Muscle layer of duodenum (tissue), 2 donors: ENCODE data around the gene FAM174C.
"Not testable (repeated sequence)": the region's sequence is repeated elsewhere in the genome, so short reads cannot be mapped to it uniquely, and the experiment has no call there.

Experiments
- H3K27ac ChIP-seq: one replicate; pipeline ENCODE4 v1.7.0; 2013; ENCODE audit warnings: mild to moderate bottlenecking, low read length
- H3K27me3 ChIP-seq: one replicate; pipeline ENCODE4 v1.7.0; 2013; ENCODE audit warnings: low read depth, mild to moderate bottlenecking, control low read depth, low read length
- H3K36me3 ChIP-seq, 2 donors: one replicate each; pipeline ENCODE4 v1.7.0; 2013; ENCODE audit warnings: low read length in 2 of 2, control low read depth in 1 of 2, mild to moderate bottlenecking in 1 of 2; ENCODE audit not compliant: insufficient read depth in 2 of 2, control insufficient read depth in 1 of 2
- H3K4me1 ChIP-seq, 2 donors: one replicate each; pipeline ENCODE4 v1.7.0; 2013; ENCODE audit warnings: low read length in 2 of 2, mild to moderate bottlenecking in 2 of 2, control low read depth in 1 of 2, moderate library complexity in 1 of 2; ENCODE audit not compliant: insufficient read depth in 2 of 2, control insufficient read depth in 1 of 2
- H3K4me3 ChIP-seq, 2 donors: one replicate each; pipeline ENCODE4 v1.7.0; 2013; ENCODE audit warnings: low read length in 2 of 2, low read depth in 1 of 2, mild to moderate bottlenecking in 1 of 2
- H3K9me3 ChIP-seq, 2 donors: one replicate each; pipeline ENCODE4 v1.7.0; 2013; ENCODE audit warnings: low read length in 2 of 2, control low read depth in 1 of 2, mild to moderate bottlenecking in 1 of 2; ENCODE audit not compliant: control insufficient read depth in 1 of 2
- donor health status: healthy.

The FAM174C gene

GRCh38 chr19:1246265-1247087 is 28.9 kb upstream of the FAM174C start:
- peaks cover 7 to 49% of the 10 kb centered on the region in 2 donors for H3K4me1 ChIP-seq
- H3K27me3 ChIP-seq, H3K4me3 ChIP-seq, H3K9me3 ChIP-seq, H3K27ac ChIP-seq, H3K36me3 ChIP-seq: not testable (repeated sequence)

- H3K27me3 ChIP-seq, result no peaks in the 10 kb centered on the region
- H3K4me3 ChIP-seq, result peak overlapping the region in 1 of 2 donors; percentile 71
- H3K36me3 ChIP-seq, result peaks cover 5 to 11% of the 10 kb centered on the region in 2 donors
- H3K4me1 ChIP-seq, result peaks cover 7 to 42% of the 10 kb centered on the region in 2 donors
- H3K27ac ChIP-seq, result peak overlapping the region; percentile 75
- H3K9me3 ChIP-seq, result no peaks in the 10 kb centered on the region
Observed at GRCh38 chr19:1247748-1248138, 27.6 kb upstream of the FAM174C start.

GRCh38 chr19:1248139-1248785 is 27.1 kb upstream of the FAM174C start, which contains the start of gene MIDN:
Gene MIDN (plus strand): TSS chr19:1248583. CDS start chr19:1250297, 1,714 bp downstream.
- Histone ChIP-seq H3K27me3 (no peaks in the 10 kb centered on the region), H3K4me3 (peak within 1 kb of the TSS; percentile 55 to 71), H3K9me3 (no peaks in the 10 kb centered on the region), H3K36me3 (peaks cover 5 to 11% of the 10 kb centered on the region in 2 donors), H3K27ac (peak within 1 kb of the TSS; percentile 75), H3K4me1 (peaks cover 7 to 37% of the 10 kb centered on the region in 2 donors)

GRCh38 chr19:1248786-1249297 is 26.5 kb upstream of the FAM174C start:
- peaks cover 5 to 15% of the 10 kb centered on the region in 2 donors for H3K36me3 ChIP-seq
- no peaks in the 10 kb centered on the region for H3K27me3 ChIP-seq
- H3K4me1 ChIP-seq, result peaks cover 2 to 34% of the 10 kb centered on the region in 2 donors
- no peaks in the 10 kb centered on the region for H3K9me3 ChIP-seq
- peak overlapping the region; percentile 55 to 71 for H3K4me3 ChIP-seq
- H3K27ac ChIP-seq, result peak overlapping the region; percentile 67

GRCh38 chr19:1249298-1249989 is 25.9 kb upstream of the FAM174C start:
- H3K27me3 ChIP-seq, result no peaks in the 10 kb centered on the region
- peaks cover 6 to 34% of the 10 kb centered on the region in 2 donors for H3K4me1 ChIP-seq
- no peaks in the 10 kb centered on the region for H3K9me3 ChIP-seq
- H3K36me3 ChIP-seq, result peaks cover 9 to 21% of the 10 kb centered on the region in 2 donors
- H3K27ac ChIP-seq, result no peak overlapping the region
- peak overlapping the region; percentile 33 to 93 for H3K4me3 ChIP-seq

GRCh38 chr19:1249990-1250436 is 25.3 kb upstream of the FAM174C start:
- H3K27me3 ChIP-seq, result no peaks in the 10 kb centered on the region
- H3K36me3 ChIP-seq, result peaks cover 14 to 26% of the 10 kb centered on the region in 2 donors
- peaks cover 7 to 34% of the 10 kb centered on the region in 2 donors for H3K4me1 ChIP-seq
- no peaks in the 10 kb centered on the region for H3K9me3 ChIP-seq
- peak overlapping the region; percentile 33 to 93 for H3K4me3 ChIP-seq
- no peak overlapping the region for H3K27ac ChIP-seq

- Histone ChIP-seq H3K4me3 (peak overlapping the region; percentile 77 to 93), H3K9me3 (no peaks in the 10 kb centered on the region), H3K4me1 (peaks cover 6 to 34% of the 10 kb centered on the region in 2 donors), H3K27ac (peak overlapping the region; percentile 92), H3K36me3 (peaks cover 21 to 32% of the 10 kb centered on the region in 2 donors), H3K27me3 (no peaks in the 10 kb centered on the region)
Observed at GRCh38 chr19:1250437-1251260, 24.7 kb upstream of the FAM174C start.

- H3K27ac ChIP-seq, result peak overlapping the region; percentile 92
- H3K4me1 ChIP-seq, result peaks cover 6 to 37% of the 10 kb centered on the region in 2 donors
- H3K9me3 ChIP-seq, result no peaks in the 10 kb centered on the region
- H3K36me3 ChIP-seq, result peaks cover 26 to 39% of the 10 kb centered on the region in 2 donors
- H3K27me3 ChIP-seq, result no peaks in the 10 kb centered on the region
- H3K4me3 ChIP-seq, result peak overlapping the region; percentile 77 to 93
Observed at GRCh38 chr19:1251330-1252220, 23.8 kb upstream of the FAM174C start.

GRCh38 chr19:1252221-1252820 is 23.0 kb upstream of the FAM174C start:
- H3K4me3 ChIP-seq, result peak overlapping the region; percentile 77 to 93

More at GRCh38 chr19:1252221-1252820, 23.0 kb upstream of the FAM174C start:
- peak overlapping the region; percentile 92 for H3K27ac ChIP-seq
- peaks cover 28 to 46% of the 10 kb centered on the region in 2 donors for H3K36me3 ChIP-seq
- H3K27me3 ChIP-seq, result no peaks in the 10 kb centered on the region
- peaks cover 6 to 42% of the 10 kb centered on the region in 2 donors for H3K4me1 ChIP-seq
- H3K9me3 ChIP-seq, result no peaks in the 10 kb centered on the region
